GM19463 (cell line): ENCODE results near the gene MEF2C.

Experiments
- ATAC-seq: cut with Tn5 transposase; IDR thresholded peaks from one replicate; pipeline ENCODE4 v1.9.1; 2021; ENCODE audit warnings: mild to moderate bottlenecking, moderate library complexity; ENCODE audit not compliant: unreplicated experiment

The MEF2C gene

DNA sequence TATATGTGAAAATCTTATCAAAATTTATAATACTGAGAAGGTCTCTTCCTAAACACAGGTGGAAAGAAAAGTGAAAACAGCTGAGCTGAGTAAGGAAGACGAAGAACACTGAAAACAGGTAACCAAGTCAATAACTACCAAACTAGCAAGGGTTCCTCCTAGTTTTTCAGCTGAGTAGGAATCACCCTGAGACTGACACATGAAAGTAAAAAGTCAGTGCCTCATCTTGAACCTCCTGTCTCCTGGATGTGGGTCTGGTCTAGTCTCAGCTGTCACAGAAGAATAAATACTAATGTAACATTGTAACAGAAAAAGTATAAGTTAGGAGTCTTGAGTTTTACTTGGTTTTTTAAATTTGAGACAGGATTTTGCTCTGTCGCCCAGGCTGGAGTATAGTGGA lies 121.0 kb downstream of the MEF2C start:
- ATAC-seq, result no peak

DNA sequence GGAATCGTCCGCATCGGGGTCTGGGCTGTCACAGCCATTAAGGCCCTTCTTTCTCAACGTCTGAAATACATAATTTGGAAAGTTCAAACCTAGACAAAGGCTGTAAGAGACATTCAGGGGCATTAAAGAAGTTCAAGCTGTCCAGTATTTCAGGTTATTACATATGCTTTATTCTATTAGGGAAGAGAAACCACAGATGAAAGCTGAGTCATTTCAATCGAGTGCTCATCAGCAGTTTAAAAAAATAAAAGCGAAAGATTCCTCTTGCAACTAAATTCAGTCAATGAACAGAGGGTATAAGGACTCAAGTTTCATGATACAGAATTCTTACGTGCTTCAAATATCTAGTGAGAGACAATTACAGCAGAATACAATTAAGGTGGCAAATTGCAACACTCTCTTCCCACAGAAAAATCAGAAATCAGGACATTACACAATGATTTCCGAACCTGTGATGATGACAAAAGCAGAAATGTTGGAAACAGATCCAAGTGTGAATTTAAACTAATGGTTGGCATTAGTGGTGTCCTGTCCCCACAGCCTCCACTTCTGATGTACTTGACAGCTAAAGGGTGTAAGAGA lies 121.6 kb downstream of the MEF2C start:
- ATAC-seq, result no peak

DNA sequence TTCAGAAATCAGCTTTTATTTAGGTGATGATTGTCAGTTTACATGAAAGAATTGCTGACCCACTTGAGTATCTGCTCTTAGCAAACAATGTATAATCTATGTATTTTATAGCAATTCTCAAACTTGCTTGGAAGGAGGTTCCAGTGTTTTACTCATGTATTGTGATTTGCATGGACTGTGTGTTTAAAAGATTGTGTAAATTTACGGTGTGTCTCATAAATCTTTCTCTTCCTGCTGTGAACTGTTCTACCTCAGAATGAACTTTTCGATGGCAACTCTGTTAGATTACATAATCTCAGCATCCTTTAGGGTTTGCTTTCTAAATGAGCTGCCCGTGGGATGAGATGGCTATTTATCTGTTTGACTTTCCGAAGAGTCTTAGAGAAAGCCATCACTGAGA lies 122.5 kb downstream of the MEF2C start:
- no peak for ATAC-seq

DNA sequence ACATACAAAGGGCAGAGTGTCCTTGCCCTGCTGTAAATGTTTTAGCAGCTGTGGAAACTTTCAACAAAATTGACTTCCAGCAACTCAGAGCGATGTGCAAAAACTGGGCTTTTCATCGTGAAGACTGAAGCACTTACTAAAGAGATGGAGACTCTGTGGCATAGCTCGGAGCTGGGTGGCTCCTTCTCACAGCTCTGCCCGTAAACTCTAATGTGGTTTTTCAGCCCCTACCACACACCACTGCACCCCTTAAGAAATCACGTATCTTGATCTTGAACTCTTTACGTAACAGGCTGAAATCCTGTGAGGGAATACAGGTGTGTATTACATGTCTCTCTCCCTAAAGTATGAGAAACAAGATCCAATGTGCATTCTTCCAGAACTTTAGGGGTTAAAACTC lies 124.4 kb downstream of the MEF2C start:
- ATAC-seq, result no peak

DNA sequence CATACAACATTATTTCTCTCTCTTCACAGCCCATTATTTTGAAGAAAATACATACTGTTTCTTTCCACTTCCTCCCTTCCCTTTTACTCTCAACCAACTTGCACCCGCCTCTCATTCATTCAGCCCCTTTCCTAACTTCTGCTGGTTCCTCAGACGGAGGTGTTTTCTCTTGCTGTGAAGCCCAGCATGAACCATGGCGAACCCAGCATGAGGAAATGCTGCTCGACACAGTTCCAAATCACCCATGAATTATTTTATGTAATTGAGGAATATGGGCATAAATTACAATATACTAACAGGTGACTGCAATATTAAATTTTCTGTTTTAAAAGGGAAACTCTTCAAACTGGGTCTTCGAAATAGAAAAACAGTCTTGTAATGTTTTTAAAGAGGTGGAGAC lies 124.8 kb downstream of the MEF2C start:
- ATAC-seq, result no peak

DNA sequence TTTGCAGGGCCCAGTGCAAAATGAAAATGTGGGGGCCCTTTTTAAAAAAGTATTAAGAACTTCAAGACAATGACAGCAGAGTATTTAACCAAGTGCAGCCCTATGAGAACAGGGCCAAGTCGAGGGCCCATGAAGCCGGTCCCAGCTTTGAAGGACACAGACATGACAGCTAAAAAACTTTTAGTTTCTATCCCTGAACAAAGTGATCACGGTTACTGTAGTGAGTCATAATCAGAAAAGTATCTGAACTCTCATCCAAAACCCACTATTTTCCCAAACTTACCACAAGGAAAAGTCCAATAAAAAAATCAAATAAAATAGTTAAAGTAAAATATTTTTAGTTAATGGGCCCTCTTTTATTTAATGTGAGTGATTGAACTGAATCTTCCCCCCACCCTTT lies 126.0 kb downstream of the MEF2C start:
- ATAC-seq, result peak; percentile 52

DNA sequence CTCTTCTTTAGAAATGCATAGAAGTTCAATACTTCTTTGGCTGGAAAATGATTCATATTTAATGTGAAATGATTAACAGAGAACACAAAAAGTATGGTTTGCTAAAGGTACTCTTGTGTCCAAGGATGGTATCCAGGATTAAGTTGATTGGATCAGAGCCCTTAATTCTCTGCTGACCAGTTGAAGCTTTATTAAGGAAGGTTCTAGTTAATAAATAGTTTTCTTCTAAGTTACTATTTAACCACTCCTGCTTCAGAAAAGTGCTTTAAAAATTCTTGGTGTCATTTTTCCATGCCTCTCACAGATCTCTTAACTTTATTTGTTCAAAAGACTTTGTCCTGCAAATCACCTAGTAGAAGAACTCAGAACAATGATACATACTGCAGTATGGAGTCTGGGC lies 134.3 kb downstream of the MEF2C start:
- ATAC-seq, result no peak

DNA sequence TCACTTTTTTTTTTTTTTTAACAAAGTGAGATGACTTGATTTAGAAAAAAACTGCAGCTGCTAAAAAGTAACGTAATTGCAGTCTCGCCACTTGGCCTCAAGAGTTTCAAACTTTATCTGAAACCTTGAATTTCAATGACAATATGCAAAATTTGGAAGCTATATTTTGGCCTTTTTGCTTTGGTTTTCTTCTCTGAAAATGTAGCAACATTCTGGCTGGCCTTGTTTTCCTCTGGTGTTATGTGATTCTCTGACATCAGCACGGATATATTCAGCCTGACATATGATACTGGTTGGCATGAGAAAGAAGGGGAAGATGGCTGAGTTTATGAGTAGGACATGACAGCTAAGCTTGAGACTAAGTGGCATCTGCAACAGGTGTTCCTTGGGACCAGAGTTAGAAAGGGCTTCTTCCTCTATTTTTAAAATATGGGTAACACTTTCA lies 136.5 kb downstream of the MEF2C start:
- ATAC-seq, result peak; percentile 89

DNA sequence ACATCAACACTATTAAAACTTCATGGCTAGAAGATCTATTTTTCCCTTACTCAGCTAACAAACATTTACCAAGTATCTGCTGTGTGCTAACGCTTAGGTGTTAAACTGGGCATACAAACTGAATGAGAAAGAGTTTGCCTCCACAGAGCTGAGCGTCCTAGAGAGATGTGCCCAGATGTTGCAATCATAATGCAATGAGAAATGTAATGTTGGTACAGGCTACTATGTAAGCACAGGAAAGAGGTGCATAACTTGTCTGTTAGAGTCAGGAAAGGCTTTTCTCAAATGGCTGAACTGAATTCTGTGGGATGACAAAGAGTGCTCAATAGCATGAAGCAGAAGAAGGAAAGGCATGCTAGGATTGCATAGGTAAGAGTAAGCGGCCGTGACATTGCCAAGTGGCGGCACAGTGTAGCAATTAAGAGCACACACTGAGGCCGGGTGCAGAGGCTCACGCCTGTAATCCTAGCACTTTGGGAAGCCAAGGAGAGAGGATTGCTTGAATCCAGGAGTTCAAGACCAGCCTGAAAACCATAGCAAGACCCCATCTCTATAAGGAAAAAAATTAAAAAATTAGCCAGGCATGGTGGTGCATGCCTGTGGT lies 137.8 kb downstream of the MEF2C start:
- no peak for ATAC-seq

DNA sequence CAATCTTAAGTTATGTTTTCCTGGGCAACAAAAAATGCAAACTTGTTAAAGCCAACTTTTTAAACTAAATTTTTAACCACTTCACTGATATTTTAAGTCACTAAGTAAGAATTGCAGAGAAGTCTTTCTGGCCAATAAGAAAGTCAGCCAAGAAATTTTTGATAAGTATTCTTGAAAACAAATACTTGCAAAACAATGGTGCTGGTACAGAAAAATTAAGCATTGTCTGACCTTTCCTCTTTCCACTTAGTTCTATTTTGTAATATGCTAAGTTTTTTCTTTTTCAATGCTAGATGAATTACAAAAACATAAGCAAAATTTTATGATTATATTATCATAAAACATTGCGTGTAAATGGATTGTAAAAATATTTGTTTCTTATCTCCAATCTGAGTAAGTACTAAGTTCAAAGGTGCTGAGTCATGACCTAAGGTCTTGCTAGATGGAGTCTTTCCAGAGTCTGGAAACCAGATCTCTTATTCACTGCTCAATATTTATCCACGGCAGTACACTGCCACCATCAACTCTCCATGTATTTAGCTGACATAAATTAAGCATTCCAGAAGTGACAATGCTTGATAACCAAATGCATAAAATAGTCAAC lies 139.7 kb downstream of the MEF2C start:
- ATAC-seq, result no peak

DNA sequence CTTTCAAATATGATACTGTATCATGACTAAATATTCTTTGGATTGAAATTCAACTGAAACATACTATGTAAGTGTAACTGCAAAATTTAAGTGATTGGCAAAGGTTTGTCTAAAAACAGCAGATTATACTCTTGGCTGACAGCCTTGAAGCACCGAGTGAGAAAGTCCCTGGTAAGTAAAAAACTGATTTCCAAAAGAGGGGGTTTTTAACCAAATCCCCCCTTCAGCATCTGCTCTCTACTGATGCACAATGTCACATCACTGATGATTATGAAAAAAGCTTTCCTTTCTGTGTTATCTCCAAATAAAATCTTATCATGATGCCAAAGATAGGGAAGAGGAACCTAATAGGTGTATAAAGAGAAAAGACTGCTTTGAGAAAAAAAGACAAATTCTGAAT lies 141.0 kb downstream of the MEF2C start:
- ATAC-seq, result no peak

DNA sequence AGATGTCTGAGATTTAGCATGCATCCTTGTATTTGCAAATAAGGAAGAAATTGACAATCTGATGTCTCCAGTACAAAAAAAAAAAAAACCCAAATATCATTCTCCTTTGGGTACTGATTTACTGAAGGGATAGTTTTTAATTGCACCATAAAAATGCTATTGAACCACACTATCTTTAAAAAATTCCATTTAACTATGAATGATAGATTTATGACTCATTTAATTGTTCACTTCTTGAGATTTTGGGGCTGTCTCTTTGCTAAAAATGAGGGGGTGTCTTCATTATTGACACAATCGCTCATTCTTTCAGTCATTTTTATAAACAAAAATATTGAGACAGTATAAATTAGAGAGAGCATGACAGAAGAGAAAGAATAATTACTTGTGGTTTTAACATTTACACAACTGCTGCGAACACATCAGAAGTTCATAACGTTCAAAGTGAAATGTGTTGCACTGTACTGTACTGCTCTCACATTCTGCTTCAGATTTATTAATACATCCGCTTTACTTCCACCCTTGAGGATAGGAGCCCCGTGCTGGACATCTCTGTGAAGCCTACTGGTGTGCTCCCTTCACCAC lies 142.3 kb downstream of the MEF2C start:
- ATAC-seq, result no peak

DNA sequence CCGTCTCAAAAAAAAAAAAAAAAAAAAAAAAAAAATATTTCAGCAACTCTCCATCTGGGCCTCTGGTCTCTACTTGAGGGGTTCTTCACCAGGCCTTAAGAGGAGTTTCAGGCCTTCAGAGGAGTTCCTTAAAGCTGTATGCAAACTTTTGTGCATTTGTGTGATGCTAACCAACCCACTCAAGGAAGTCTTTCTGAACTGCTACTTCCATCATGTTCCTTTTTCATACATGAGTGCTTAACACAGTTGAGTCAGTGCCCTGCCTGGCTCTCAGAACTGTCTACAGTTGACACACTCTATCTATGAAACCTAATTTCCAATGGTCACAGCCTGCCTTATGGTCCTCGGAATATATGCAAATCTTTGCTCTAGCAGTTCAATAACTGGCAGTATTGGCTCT lies 146.5 kb downstream of the MEF2C start:
- ATAC-seq, result peak; percentile 23

DNA sequence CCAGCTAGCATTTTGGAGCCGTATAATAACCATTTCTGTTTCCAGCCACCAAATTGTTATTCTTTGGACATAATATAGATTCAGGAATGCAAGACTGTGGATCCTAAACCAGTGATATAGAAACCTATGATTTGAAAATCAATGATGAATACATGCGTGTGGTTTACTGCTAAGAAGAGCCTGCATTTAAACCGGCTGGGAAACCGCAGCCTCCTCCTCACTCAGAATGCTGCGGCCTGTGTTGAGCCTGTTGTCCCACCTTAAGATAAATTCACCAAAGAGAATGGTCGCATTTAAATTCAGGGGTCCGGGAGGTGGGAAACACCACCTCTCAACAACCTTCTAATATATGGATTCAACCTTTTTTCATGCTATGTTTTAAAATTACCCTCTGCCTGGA lies 148.0 kb downstream of the MEF2C start:
- ATAC-seq, result no peak

DNA sequence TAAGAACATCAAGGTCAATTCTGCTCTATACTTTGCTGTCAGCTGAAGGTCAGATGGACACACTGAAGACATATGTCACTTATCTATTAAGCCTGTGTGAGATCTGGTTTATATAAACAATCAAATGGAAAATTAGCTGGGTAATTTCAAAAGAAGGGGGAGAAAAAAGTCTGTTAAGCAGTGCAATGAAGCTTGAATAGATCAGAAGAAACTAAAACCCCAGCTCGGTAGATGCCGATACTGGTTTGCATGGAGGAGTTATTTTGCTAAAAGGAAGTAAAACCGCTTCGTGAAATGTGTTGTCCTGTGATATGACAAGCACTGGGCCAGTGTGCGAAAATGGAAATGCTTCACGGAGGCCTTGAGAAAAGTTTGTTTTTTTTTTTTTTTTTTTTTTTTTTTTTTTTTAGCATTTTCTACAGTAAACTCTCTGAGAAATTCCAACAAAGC lies 148.8 kb downstream of the MEF2C start:
- ATAC-seq, result peak; percentile 48

DNA sequence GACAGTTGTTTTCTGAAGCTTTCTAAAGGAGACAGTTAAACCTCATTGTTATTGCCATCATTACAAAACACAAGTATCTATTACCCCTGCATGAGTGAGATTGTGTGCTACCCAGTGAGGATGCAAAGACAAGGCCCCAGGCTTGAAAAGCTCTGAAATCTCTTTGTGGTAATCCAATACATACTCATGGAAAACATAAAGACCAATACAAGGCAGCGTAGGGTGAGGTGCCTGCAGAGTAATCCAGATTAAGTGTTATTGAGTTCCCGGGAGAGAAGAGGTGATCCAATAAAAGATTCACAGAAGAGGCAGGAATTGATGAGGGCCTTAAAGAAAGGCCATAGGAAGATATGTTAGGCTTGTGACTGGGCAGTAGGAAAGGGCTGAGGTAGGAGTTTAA lies 150.1 kb downstream of the MEF2C start:
- no peak for ATAC-seq

DNA sequence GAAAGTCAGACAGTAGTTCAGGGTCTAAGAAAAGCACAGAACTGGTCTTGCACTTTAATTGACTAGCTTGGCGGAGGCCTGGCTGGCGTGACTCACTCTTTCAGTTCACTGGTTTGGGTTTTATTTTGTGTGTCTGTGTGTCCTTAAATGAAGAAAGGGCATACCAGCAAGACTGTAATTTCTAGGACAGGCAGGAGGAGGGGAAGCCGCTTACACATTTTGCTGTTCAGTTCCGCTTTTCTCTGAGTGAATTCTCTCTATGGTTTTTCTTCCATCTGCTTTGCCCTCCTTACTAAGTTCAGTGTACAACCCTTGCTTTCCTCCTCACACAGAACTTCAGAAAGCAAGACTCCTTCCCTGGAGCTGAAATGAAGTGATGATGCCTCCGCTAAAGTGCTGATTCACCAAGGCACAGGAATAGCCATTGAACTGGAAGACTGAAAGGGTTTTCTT lies 150.8 kb downstream of the MEF2C start:
- ATAC-seq, result peak; percentile 59

DNA sequence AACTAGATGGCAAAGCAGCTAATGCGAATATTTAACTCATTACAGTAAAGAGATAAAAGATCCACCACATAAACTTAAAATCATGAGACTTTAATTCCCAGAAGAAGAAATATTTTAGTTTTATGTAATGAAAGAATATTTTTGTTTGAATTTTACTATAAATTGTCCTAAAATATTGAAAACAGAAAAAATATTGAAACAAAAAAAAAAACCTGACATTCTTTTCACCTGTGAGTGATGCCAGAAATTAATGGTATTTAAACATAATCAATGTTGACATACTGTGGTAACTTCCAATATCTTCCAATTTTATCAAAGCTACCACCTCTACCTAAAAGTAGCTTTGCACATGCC lies 153.2 kb downstream of the MEF2C start:
- ATAC-seq, result no peak

DNA sequence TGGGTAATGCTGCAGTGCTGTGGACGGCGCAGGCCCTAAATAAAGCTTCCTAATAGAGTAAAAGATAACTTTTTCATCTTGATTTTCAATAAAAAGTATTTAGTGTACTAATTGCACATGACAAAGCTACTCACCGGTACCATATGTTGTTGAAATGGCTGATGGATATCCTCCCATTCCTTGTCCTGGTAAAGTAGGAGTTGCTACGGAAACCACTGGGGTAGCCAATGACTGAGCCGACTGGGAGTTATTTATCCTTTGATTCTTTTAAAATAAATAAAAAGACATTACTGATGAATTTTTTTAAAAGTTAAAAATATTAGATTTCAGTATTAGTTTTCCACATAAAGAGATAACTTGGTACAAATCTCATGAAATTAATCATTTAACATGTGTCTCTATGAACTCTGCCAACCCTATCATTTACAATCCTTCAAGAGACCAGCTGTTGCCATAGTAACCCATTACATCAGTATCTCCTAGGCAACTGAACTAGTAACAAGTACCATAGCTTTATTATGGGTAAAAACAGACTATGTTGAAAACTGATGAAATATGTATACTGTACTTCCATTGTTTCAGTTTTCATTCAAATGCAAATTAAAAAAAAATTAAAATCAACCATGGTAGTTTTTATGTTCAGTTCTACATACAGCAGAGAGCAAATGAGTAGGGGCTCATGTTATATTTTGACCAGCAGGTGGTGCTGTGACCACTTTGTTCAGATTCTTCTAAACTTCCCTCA lies 153.7 kb downstream of the MEF2C start:
- ATAC-seq, result peak; percentile 28

DNA sequence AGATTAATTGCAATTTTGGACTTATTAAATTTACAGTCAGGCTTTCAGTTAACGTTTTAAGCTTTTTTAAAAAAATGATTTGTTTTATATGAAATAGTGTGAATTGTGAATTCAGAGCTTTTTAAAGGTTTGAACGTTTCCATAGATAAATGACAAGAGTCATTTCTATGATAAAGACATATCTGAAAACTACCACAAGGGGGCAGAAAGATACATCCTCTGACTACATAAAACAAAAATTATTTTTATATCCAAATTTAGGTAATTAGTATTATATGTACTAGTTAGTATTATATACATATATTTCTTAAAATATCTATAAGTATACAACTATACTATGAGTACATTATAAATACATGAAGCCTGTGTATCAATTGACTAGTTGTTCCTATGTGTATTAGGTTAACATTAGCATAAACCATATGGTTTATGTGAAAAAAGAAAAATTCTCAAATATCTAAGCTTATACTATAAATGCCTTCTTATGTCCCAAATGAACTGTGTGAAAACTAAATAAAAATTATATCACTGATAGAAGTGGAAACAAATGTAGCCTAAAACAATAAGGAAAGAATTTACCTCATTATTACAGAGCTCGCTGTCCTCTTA lies 155.2 kb downstream of the MEF2C start:
- no peak for ATAC-seq

DNA sequence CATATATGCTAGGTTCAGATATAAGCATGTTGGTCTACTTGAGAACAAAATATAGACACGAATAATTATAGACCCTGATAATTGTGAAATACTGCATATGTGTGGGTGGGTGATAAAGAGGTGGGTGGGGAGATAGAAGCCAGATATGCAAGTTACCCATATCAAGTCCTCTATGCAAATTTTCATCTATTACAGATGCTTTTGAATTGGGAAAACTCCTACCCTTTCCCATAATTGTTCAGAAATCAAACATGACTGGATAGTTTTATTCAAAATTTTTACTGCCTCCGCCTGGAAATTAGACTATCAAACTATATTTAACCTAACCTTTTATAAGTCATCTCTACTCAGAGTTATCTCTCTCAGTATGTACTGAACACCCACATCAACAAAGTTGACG lies 157.5 kb downstream of the MEF2C start:
- ATAC-seq, result no peak
